ENCODE data around the gene CCDC57.

Gene CCDC57

DNA sequence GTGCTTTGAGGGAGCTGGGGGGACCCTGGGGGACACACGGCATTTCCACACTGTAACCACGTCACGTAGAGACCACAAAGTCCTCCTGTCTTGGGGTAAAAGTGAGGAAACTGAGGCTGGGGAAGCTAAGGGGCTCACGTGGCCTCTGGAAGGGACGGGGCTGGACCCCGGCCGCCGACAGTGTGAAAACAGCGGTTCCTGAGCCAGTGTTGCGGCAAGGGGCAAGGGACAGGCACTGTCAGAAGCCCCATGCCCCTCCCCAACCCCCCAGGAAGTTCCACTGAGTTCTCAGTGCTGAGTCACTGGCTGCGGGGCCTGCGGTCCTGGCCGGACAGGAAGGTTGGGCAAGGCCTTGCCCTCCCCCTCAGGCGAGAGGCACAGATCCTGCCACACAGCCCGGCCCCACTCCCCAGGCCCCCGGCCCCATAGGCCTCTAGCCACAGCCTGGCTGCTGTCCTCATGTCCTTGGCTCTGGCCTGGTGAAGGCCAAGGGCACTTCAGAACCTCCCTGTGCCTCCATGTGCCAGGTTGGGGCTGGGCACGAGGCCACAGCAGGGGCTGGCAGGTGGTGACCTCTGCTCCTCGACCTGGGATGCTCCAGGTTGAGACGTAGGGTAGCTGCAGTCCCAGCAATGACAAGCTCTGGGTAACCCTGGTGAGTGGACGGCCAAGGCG lies 5.0 kb upstream of the CCDC57 start:
- no peak for TF ChIP-seq CTCF (conservative IDR thresholded peaks at IDR 0.05; ENCODE audit: low read depth)
- ChIA-PET POLR2A (ENCODE audit: low non-redundant PET) (no interaction called here), CTCF (no interaction called here)
- no peak for DNase-seq (ENCODE audit: low spot score)
- peak overlapping the region; percentile 99 for H3K27ac ChIP-seq

- no peak for TF ChIP-seq CTCF (conservative IDR thresholded peaks at IDR 0.05; ENCODE audit: low read depth)
- CTCF ChIA-PET: no interaction called here
- DNase-seq (ENCODE audit: low spot score): no peak
- H3K27ac ChIP-seq: peak overlapping the region; percentile 99
- POLR2A ChIA-PET (ENCODE audit: low non-redundant PET): no interaction called here
Measured at GRCh38 chr17:82217120-82217529, 4.5 kb upstream of the CCDC57 start.

DNA sequence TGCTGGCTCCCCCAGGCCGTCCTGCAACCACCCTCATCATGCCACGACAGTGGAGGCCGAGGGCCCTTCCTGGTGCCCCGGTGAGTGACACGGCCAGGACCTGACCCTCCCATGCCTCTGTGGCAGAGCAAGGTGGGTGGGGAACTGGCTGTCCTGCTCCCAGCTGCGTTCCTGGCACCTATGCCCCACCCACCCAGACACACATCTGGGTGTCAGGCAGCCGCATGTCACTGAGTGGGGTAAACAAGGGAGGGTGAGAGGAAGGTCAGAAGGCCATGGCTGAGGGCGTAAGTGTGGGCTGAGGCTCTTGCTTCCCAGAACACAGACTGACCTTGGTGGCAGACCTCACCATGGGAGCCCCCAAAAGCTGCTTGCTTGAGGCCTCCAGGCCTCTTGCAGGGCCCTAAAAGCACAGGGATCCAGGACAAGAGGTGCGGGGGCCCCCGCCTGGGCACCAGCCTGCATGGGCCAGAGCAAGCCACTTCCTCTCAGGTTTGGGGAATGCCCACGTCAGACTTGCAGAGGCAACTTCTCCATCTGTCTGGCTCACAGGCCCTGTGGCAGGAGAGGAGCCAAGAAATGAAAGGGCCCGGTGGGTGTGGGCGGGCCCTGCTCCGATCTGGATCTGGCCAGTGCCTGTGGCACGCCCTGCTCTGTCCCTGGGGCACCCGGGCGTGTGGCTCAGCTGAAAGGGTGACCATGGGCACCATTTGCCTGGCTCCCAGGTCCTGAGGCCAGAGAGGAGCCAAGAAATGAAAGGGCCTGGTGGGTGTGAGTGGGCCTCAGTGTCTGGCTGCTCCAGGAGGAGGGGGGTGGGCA lies 3.9 kb upstream of the CCDC57 start:
- CTCF ChIA-PET: interaction anchor here (0.7 to 1.7 kb wide), 2 partner anchors 11 to 53 kb away, joined by 4 read pairs; no protein-coding TSS in a partner anchor
- peak overlapping the region; percentile 99 for H3K27ac ChIP-seq
- peak; percentile 71 for DNase-seq (ENCODE audit: low spot score)
- POLR2A ChIA-PET (ENCODE audit: low non-redundant PET): no interaction called here
- no peak; the same call in 1 of the 2 replicates for TF ChIP-seq CTCF (conservative IDR thresholded peaks at IDR 0.05; ENCODE audit: low read depth)

DNA sequence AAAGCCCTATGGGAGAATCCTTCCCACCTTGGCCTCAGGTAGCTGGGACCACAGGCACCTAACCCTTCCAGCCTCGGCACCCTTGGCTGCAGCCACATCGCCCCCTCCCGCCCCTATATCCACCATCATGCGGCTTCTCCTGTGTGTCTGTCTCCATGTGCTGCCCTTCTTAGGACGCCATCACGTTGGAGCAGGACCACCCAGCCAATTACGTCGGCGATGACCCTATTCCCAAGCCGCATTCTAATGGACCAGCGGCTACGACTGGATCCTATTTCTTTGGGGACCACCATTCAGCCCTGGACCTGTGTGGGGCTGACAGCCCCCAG lies 3.3 kb upstream of the CCDC57 start:
- ChIA-PET POLR2A (ENCODE audit: low non-redundant PET) (interaction anchor here (1.0 kb wide), 1 partner anchor 19 kb away, joined by 3 read pairs; no protein-coding TSS in a partner anchor), CTCF (interaction anchor here (1.7 kb wide), 1 partner anchor 10 kb away, joined by 4 read pairs; no protein-coding TSS in a partner anchor)
- peak overlapping the region; percentile 99 for H3K27ac ChIP-seq
- TF ChIP-seq CTCF (conservative IDR thresholded peaks at IDR 0.05; ENCODE audit: low read depth): no peak
- DNase-seq (ENCODE audit: low spot score): no peak

DNA sequence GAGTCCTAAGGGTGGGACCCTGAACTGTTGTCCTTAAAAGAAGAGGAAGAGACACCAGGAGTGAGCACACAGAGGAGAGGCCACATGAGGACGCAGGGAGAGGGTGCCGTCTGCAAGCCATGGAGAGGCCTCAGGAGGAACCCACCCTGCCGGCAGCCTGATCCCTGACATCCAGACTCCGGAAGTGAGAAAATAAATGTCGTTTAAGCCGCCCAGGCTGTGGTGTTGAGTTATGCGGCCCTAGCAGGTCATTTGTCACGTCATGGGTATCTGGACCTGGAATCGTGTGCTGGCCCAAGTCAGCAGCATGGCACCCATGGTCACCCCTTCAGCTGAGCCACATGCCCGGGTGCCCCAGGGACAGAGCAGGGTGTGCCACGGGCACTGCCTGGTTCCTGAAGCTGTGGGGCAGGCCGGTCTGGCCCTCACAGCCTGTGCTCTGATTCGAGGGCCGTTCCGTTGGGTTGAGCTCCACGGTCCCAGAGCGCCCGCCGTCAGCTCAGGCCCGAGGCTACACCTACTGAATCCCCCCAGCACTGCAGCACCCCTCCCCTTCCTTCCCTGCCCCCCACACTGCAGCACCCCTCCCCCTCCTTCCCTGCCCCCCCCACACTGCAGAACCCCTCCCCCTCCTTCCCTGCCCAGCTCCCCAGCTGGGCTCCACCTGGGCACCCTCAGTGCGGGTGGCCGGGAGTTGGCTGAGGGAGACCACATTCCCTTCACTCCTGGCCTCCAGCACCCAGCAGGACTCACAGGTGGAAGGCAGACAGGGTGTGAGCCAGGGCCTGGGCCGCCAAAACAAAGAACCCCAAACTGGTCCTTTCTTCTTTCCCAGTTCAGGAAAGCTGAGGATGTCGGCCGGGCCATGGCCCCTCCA lies 2.7 kb upstream of the CCDC57 start:
- peak overlapping the region; percentile 99 for H3K27ac ChIP-seq
- ChIA-PET POLR2A (ENCODE audit: low non-redundant PET) (interaction anchor here (1.0 kb wide), 1 partner anchor 20 kb away, joined by 3 read pairs; no protein-coding TSS in a partner anchor), CTCF (interaction anchor here (1.7 kb wide), 1 partner anchor 9 kb away, joined by 4 read pairs; no protein-coding TSS in a partner anchor)
- no peak for TF ChIP-seq CTCF (conservative IDR thresholded peaks at IDR 0.05; ENCODE audit: low read depth)
- no peak for DNase-seq (ENCODE audit: low spot score)
